WI38 (cell line): ENCODE results near the gene MBD5.
"Not testable (repeated sequence)": the region's sequence is repeated elsewhere in the genome, so short reads cannot be mapped to it uniquely, and the experiment has no call there.

Experiments
- H3K4me3 ChIP-seq: 2 replicates; pipeline ENCODE4 v1.5.1; 2011; ENCODE audit warnings: low read depth, mild to moderate bottlenecking, control low read depth, low read length
- CTCF ChIP-seq: IDR thresholded peaks from 2 replicates; pipeline ENCODE4 v1.5.1; 2012; ENCODE audit warnings: low read depth, mild to moderate bottlenecking, control low read depth, low read length

MBD5 gene

GRCh38 chr2:148021059-148021861 lies at the start of gene MBD5:
TSS of gene MBD5 (plus strand) at chr2:148021091.
- H3K4me3 ChIP-seq = peak within 1 kb of the TSS; percentile 98
- no peak for TF ChIP-seq CTCF

- H3K4me3 ChIP-seq = no peak overlapping the region
- TF ChIP-seq CTCF = no peak
Measured at GRCh38 chr2:147976102-147976501, 44.8 kb upstream of the MBD5 start.

- no peak overlapping the region for H3K4me3 ChIP-seq
- no peak for TF ChIP-seq CTCF
Measured at GRCh38 chr2:147977679-147978078, 43.2 kb upstream of the MBD5 start.

GRCh38 chr2:147980940-147981528 lies 39.9 kb upstream of the MBD5 start:
- H3K4me3 ChIP-seq = no peak overlapping the region
- no peak for TF ChIP-seq CTCF

GRCh38 chr2:147989102-147989501 lies 31.8 kb upstream of the MBD5 start:
- TF ChIP-seq CTCF = no peak
- no peak overlapping the region for H3K4me3 ChIP-seq

- peak; percentile 45; the same call in 1 of the 2 replicates for TF ChIP-seq CTCF
- H3K4me3 ChIP-seq = no peak overlapping the region
Measured at GRCh38 chr2:147989809-147990403, 31.0 kb upstream of the MBD5 start.

GRCh38 chr2:147994965-147995364 lies 25.9 kb upstream of the MBD5 start:
- H3K4me3 ChIP-seq = not testable (repeated sequence)
